ENCODE measurements around the gene PCIF1.

The PCIF1 gene

DNA sequence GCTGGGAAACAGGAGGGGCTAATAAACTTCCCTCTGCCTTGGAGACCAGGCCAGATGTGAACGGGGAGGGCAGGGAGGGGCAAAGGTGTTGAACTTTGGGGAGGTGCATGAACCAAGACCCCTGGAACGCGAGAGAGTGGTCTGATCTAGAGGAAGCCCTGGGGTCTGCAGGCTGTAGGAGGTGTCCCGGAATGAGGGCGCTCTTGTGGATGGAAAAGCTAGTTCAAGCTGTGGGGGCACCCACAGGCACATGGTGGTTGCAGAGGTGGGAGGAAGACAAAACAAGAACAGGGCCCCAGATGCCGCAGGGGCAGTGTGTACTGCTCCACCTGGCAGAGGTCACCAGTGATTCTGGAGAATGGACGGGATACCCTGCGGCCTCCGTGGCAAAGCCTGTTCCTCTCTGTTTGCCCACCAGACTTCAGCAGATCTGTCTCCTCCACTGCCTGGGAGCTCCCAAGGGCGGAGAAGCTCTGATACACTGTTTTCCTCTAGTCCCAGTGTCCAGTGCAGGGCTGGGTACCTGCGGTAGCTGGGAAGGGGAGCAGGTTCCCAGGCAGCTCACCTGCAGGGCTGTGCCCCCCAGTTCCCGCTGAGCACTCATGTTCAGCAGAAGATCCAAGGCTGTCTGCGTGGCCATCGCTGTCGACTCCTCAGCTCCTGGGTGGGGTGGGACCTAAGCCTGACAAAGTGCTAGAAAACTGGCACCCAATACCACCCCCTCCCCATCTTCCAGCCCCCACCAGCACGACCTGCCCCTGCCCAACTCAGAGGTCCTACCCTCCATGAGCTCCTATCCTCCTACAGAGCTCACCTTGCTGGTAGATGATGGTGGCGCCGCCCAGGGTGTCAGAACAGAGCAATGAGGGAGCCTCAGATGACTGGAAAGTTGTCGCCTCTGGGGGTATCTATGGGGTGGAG, 22.8 kb downstream of the PCIF1 start:
- DNase-seq (no peak), ATAC-seq (replicated peaks) (no peak)
- H3K4me3 Mint-ChIP-seq = no peak overlapping the region
- H3K4me1 Mint-ChIP-seq = peaks cover 5 to 7% of the 10 kb centered on the region in 2 donors
- peaks cover 38 to 59% of the 10 kb centered on the region in 2 donors for H3K36me3 Mint-ChIP-seq
- H3K27me3 Mint-ChIP-seq = no peaks in the 10 kb centered on the region
- no peak overlapping the region for H3K27ac Mint-ChIP-seq
- no peaks in the 10 kb centered on the region for H3K9me3 Mint-ChIP-seq

DNA sequence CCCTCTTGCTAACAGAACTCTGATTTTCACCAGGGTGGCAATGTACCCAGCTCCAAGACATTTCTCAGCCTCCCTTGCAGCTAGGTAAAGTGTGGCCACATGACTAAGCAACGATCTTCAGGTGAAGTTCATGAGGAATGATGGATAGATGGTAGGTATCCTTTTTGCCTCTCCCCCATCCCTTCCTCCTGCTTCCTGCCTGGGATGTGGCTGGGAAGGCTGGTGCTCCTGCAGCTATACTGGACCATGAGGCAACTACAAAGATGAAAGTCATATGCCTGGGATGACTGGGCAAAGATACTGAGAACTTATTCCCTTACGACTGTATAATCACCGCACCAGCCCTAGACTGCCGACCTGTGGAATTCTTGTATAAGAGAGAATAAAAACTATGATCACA, 24.1 kb downstream of the PCIF1 start:
- H3K4me3 Mint-ChIP-seq = no peak overlapping the region
- H3K4me1 Mint-ChIP-seq = peaks cover 5 to 9% of the 10 kb centered on the region in 2 donors
- H3K36me3 Mint-ChIP-seq = peaks cover 46 to 67% of the 10 kb centered on the region in 2 donors
- no peak overlapping the region for H3K27ac Mint-ChIP-seq
- ATAC-seq (replicated peaks) = no peak
- H3K27me3 Mint-ChIP-seq = no peaks in the 10 kb centered on the region
- no peak for DNase-seq
- H3K9me3 Mint-ChIP-seq = no peaks in the 10 kb centered on the region

DNA sequence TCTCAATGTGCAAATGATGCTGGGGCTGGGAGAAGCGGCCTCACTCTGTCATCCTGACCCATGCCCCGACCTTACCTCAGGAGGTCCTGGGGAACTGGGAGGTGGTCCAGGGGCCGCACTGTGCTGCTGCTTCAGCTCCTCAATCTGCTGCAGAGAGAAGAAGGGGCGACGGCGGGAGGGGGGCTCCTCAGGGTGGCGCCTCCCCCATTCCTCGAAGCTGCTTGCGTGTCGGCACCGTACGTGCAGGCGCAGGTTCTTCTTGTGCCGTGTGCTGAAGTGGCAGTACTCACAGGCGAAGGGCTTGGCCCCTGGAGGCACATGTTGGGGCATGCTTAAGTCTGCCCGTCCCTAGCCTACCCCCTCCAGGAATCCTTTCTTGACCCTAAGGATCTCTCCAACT, 24.6 kb downstream of the PCIF1 start:
- Mint-ChIP-seq H3K36me3 (peaks cover 48 to 68% of the 10 kb centered on the region in 2 donors), H3K27me3 (no peaks in the 10 kb centered on the region), H3K4me3 (no peak overlapping the region), H3K9me3 (no peaks in the 10 kb centered on the region), H3K4me1 (peaks cover 5 to 11% of the 10 kb centered on the region in 2 donors), H3K27ac (no peak overlapping the region)
- ATAC-seq (replicated peaks) = no peak
- no peak for DNase-seq

DNA sequence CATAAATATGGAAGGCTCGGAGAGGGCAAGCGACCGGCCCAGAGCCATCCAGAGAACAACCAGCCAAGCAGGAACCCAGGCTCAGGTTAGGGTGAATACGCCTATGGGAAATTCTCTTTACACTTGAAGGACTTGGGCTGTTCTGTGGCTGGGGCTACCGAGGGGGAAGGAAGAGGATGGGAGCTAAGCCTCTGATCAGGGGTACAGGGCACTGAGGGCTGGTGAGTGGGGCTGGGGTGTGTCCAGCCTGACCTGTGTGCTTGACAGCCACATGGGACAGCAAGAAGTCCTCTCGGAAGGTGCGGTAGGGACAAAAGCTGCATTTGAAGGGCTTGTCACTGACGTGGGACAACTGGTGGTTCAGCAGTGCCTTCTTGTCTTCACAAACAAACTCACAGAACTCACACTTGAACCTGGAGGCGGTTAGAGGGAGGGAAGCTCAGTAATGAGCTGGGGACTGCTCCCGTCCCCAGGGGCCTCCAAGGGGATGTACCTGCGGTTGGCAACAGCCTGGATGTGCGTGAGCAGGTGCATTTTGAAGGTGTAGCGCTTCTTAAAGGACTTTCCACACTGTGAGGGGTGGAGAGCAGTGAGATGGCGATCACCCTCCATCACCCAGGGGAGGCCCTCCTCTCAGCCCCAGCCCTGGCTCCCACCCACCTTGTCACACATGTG, 25.6 kb downstream of the PCIF1 start:
- Mint-ChIP-seq H3K36me3 (peaks cover 50 to 72% of the 10 kb centered on the region in 2 donors), H3K4me3 (peak overlapping the region in 1 of 2 donors; percentile 10), H3K27me3 (no peaks in the 10 kb centered on the region), H3K9me3 (no peaks in the 10 kb centered on the region), H3K4me1 (peaks cover 6 to 13% of the 10 kb centered on the region in 2 donors), H3K27ac (peak overlapping the region; percentile 81)
- ATAC-seq (replicated peaks) = peak; percentile 55 to 69
- peak; percentile 33 for DNase-seq

DNA sequence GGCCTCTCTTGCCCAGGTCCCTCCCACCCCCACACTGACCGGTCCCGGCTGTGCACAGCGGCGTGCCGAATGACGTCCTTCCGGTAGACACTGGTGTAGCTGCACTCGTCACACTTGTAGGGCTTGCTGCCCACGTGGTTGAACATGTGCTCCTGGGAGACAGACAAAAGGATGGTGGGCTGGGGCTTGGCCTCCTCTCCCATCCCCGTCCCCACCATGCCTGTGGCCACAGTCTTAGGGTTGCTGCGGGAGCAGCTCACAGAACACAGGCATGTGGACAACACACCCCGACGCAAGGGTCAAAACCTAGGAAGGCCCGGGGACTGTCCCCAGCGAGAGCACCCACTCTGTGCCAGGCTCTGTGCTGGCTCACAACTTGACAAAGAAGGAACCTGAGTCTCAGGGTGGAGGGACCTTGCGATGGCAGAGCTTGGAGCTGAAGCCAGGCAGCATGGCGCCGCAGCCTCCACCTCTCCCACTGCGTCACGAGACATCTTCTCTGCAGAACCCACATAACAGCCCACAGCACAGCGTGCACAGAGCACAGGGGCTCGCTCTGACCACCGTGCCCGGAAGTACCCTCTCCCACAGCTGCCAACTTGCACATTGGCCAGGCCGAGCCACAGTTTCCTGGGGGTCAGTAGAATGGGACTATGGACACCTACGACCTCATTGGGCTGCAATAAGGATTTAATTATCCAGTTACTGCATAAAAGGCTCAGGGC, 27.7 kb downstream of the PCIF1 start:
- H3K27ac Mint-ChIP-seq = no peak overlapping the region
- DNase-seq = no peak
- peaks cover 52 to 70% of the 10 kb centered on the region in 2 donors for H3K36me3 Mint-ChIP-seq
- peaks cover 15 to 16% of the 10 kb centered on the region in 2 donors for H3K4me1 Mint-ChIP-seq
- H3K9me3 Mint-ChIP-seq = no peaks in the 10 kb centered on the region
- ATAC-seq (replicated peaks) = no peak
- H3K27me3 Mint-ChIP-seq = no peaks in the 10 kb centered on the region
- H3K4me3 Mint-ChIP-seq = no peak overlapping the region

DNA sequence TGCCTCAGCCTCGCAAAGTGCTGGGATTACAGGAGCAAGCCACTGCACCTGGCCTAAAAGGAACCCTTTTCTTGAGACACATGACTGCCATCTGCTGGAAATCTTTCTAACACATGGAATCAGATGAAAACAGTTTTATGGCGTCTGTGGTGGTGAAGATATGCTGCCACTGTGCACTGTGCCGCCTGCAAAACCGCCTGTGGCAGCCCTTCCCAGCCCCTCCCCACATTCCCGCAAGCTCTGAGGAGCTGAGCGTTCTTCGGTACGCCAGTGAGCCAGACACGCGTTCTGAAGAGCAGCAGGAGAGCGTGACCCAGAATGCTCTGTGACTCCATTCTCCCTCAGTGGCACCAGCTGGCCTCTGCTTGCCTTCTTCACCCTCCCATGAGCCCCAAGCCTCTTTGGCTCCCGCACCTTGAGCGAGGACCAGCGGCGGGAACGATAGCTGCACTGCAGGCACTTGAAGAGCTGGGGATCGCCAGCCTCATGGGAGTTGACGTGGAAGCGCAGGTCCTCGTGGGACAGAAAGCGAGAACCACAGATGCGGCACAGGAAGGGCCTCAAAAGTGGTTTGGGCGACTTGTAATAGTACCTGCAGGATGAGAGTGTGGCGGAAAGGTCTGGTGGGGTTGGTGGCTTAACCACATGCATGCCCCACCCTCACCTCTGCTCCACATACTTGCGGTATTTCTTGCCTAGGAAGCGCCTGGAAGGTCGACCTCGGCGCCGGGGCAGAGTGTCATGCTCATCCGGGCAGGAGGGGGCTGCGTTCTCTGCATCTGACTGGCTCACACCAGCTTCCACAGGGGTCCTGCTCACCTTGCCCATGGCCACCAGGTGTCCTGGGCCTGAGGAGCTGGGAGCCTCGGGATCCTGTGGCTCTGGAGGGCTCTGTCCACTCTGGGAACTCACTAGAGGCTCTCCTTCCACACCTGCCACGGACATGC, 28.8 kb downstream of the PCIF1 start:
- ATAC-seq (replicated peaks) (no peak), DNase-seq (no peak)
- Mint-ChIP-seq H3K27me3 (no peaks in the 10 kb centered on the region), H3K27ac (peak overlapping the region; percentile 47), H3K36me3 (peaks cover 56 to 67% of the 10 kb centered on the region in 2 donors), H3K9me3 (no peaks in the 10 kb centered on the region), H3K4me3 (no peak overlapping the region), H3K4me1 (peaks cover 15 to 16% of the 10 kb centered on the region in 2 donors)

DNA sequence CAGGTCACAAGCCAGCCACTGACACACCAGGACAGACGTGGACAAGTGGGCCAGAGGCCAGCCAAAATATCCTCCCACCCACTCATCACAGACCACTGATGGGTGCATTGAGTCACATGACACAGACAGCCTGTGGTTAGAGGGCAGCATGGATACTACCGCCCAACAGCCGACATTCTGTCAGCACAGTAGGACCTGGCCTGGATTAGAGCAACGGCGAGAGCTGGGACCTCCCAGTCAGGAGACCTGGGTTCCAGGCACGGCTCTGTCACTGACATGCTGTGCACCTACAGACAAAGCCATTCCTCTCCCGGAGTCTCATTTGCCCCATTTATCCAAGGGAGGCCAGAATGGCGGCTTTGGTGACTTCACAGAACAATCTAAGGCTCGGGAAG, 29.5 kb downstream of the PCIF1 start:
- ATAC-seq (replicated peaks) (no peak), DNase-seq (no peak)
- H3K27ac Mint-ChIP-seq = no peak overlapping the region
- H3K9me3 Mint-ChIP-seq = no peaks in the 10 kb centered on the region
- H3K4me1 Mint-ChIP-seq = peaks cover 15 to 16% of the 10 kb centered on the region in 2 donors
- no peak overlapping the region for H3K4me3 Mint-ChIP-seq
- no peaks in the 10 kb centered on the region for H3K27me3 Mint-ChIP-seq
- peaks cover 49 to 64% of the 10 kb centered on the region in 2 donors for H3K36me3 Mint-ChIP-seq

DNA sequence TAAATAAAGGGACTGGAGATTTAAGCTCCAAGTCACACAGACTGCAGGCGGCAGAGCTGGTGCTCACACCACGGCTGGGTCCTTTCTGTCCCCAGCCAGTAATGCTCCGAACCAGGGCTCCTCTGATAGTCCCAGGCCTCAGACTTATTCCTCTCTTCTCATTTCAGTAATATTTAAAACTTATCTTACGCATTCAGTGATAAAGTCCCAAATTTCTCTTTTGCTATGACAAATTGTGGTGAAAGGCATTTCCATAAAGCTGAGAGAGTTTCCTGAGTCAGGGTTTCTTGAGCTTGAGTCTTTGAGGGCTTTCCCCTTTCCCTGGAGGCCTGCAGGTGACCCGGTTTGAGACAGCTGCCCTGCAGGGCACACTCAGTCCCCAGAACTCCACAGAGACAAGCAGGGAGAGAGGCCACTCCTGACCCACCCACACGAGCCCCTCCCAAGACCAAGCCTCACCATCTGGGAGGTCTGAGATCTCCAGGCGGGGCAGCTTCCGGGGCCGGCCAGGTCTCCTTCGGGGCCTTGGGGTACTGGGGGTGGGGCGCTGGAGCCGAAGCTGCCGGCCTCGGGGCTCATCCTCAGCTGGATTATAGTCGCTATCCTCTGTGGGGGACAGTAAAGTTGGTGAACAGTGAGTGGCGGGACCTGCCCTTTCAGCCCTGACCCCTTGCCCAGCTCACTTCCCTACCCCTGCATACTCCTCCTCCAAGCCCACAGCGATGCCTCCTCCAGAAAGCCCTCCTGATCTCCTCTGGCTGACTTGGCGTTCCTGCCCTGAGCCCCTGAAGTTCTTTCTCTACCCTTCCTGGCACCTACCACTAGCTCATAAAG, 30.9 kb downstream of the PCIF1 start:
- ATAC-seq (replicated peaks) (peak; percentile 47 to 80), DNase-seq (no peak)
- Mint-ChIP-seq H3K27me3 (no peaks in the 10 kb centered on the region), H3K27ac (peak overlapping the region; percentile 89), H3K9me3 (no peaks in the 10 kb centered on the region), H3K4me3 (no peak overlapping the region), H3K4me1 (peaks cover 20 to 25% of the 10 kb centered on the region in 2 donors), H3K36me3 (peaks cover 37 to 56% of the 10 kb centered on the region in 2 donors)

DNA sequence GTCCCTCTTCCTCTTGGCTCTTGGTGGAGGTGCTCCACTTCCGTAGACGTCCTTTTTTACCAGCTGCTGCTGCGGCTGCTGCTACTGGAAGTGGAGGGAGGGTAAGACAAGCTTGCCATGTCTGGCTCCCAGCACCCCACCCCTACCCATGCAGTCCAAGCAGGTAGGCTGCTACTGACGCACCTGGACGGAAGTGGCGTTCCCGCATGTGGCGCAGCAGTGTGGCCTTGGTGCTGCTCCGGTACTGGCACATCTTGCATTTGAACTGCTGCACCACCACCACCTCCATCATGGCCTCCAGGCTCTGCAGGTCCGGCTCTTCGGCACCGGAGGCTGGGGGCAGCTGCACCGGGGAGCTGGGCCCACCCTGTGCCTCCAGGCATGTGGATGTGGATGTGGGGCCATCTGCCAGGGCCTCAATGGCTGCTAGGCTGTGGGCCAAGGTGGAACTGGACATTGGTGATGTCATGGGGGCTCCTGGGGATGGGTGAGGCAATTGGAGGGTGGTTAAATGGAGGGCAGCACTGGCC, 33.1 kb downstream of the PCIF1 start:
- ATAC-seq (replicated peaks) (no peak), DNase-seq (no peak)
- H3K27me3 Mint-ChIP-seq = no peaks in the 10 kb centered on the region
- H3K36me3 Mint-ChIP-seq = peaks cover 28 to 50% of the 10 kb centered on the region in 2 donors
- H3K4me1 Mint-ChIP-seq = peaks cover 22 to 40% of the 10 kb centered on the region in 2 donors
- H3K9me3 Mint-ChIP-seq = no peaks in the 10 kb centered on the region
- H3K27ac Mint-ChIP-seq = no peak overlapping the region
- no peak overlapping the region for H3K4me3 Mint-ChIP-seq

DNA sequence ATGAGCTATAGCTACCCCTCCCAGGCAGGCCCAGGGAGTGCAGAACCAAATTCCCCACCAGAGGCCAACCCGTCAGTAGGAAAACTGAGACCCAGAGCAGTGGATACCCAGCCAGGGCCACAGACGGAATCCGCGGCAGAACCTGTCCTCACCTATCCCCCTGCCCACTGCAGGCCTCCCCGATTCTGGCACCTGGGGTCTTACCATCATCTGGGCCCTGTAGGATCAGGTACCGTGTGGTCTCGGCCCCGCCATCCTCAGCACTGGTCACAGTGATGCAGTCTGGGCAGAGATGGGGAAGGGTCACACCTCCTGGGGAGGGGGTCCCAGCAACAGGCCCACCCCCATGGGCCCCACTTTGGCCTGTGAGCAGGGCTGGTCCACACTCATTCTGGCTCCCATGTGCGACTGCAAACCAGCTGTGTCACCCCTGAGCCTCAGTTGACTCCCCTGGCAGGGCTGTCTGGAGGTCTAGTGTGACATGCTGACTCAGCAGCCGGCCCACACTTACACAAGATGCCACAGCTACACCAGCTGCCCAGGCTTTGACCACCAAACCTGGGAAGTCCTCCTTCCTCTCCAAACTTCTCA, 33.7 kb downstream of the PCIF1 start:
- DNase-seq (no peak), ATAC-seq (replicated peaks) (no peak)
- peaks cover 25 to 48% of the 10 kb centered on the region in 2 donors for H3K36me3 Mint-ChIP-seq
- H3K4me1 Mint-ChIP-seq = peaks cover 20 to 42% of the 10 kb centered on the region in 2 donors
- H3K27ac Mint-ChIP-seq = no peak overlapping the region
- no peaks in the 10 kb centered on the region for H3K27me3 Mint-ChIP-seq
- no peaks in the 10 kb centered on the region for H3K9me3 Mint-ChIP-seq
- H3K4me3 Mint-ChIP-seq = no peak overlapping the region

DNA sequence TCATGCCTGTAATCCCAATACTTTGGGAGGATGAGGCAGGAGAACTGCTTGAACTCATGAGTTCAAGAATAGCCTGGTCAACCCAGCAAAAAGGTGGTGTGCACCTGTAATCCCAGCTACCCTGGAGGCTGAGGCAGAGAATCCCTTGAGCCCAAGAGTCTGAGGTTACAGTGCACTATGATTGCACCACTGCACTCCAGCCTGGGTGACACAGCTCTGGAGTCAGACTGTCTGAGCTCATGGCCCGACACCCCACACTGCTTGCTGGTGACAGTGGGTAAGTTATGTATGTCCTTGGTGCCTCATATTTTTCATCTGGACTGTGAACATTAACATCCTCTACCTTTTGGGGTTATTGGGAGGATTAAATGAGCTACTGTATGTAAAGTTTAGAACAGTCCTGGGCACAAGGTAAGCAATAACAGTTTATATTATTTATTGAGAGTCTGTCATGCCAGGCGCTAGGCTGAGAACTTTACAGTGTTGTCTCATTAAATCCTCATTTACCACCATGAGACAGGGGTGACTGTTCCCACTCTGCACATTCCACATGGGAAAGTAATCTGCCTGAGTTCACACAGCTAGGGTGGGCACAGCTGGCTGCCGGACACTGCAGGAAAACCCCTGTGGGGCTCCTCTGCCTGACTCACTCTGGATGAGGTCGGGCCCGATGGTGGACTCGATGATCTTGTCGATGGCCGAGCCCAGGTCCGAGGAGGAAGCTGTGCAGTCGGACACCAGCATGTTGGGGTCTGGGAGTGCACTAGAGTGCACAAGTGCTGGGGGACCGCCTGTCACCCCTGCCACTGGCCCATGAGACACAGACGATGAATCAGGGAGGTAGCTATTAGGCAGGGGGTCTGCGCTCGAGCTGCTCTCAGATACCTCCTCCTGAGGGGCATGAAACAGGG, 34.6 kb downstream of the PCIF1 start:
- no peaks in the 10 kb centered on the region for H3K9me3 Mint-ChIP-seq
- no peak for DNase-seq
- no peaks in the 10 kb centered on the region for H3K27me3 Mint-ChIP-seq
- peak overlapping the region; percentile 62 for H3K27ac Mint-ChIP-seq
- no peak for ATAC-seq (replicated peaks)
- H3K4me1 Mint-ChIP-seq = peaks cover 18 to 42% of the 10 kb centered on the region in 2 donors
- peaks cover 18 to 39% of the 10 kb centered on the region in 2 donors for H3K36me3 Mint-ChIP-seq
- H3K4me3 Mint-ChIP-seq = peak overlapping the region; percentile 87 to 94

All from stimulated activated naive B cell treated with anti-CD40 and anti-IgM and Interleukin-4, amounts not matched to agents 10 μg/mL and 1 μg/mL and 100 μg/mL, for 72 hours (primary cell).